Measurements from ENCODE around the gene TTYH2. TPM values are rescaled to one million over a fixed set of nuclear protein-coding genes. Genes with fewer than 3 reads are reported as not detected.
A peak's percentile ranks its signal among the peaks of the same experiment; 100 is the strongest.

TTYH2 gene
- total and polyA plus RNA-seq, 2 of the 4 experiments (the other 2 are of a cell fraction): 2.3 to 6.8 TPM

- no peak overlapping the region for H3K14ac ChIP-seq (replicated peaks; ENCODE audit: low read depth, low read length)
- no peaks in the 10 kb centered on the region for H3K4me1 ChIP-seq (ENCODE audit: control insufficient read depth, insufficient read depth, low read length)
- H2AK9ac ChIP-seq (replicated peaks; ENCODE audit: low read depth, low read length, poor library complexity): no peak overlapping the region
- no peaks in the 10 kb centered on the region for H3K9me3 ChIP-seq (ENCODE audit: control insufficient read depth, insufficient read depth, low read length)
- no peak overlapping the region for H4K5ac ChIP-seq (ENCODE audit: low read depth, low read length)
- no TSS peak for BruUV-seq (replicated peaks)
- H2AFZ ChIP-seq (replicated peaks; ENCODE audit: low read length, poor library complexity): peak overlapping the region; percentile 32
- H3K79me1 ChIP-seq (ENCODE audit: low read depth in 1 of 2, low read length in 2 of 2): no peaks in the 10 kb centered on the region
- no peak overlapping the region for H3K4ac ChIP-seq (ENCODE audit: low read depth, low read length)
- ATAC-seq (ENCODE audit: low read depth) (no peak), DNase-seq (no peak)
- in situ Hi-C loops (cut with MboI; ENCODE audit: low sequenced_read_pairs): no loop called here
- no peak overlapping the region for H4K91ac ChIP-seq (ENCODE audit: insufficient read depth, low read depth, low read length)
- H3K18ac ChIP-seq (ENCODE audit: low read depth, low read length): no peak overlapping the region
- H3K27me3 ChIP-seq (ENCODE audit: control insufficient read depth, insufficient read depth, low read length): no peaks in the 10 kb centered on the region; the same call in 1 of the 2 replicates
- H2BK20ac ChIP-seq (ENCODE audit: low read depth, low read length): no peak overlapping the region
- H3K56ac ChIP-seq (ENCODE audit: extremely low read depth, insufficient read depth, low read length): no peak overlapping the region
- WGBS, 2 experiments (ENCODE audit: extremely low coverage in 2 of 2, insufficient read length in 1 of 2): no CpG with 5 or more reads among the region's 10 CpGs
- H4K20me1 ChIP-seq (ENCODE audit: insufficient read depth, low read length): no peaks in the 10 kb centered on the region
- dilution Hi-C loops (cut with HindIII; ENCODE audit: low sequenced_read_pairs, unreplicated experiment): no loop called here
- intact Hi-C loops (cut with micrococcal nuclease): no loop called here
- no peak overlapping the region for H3K4me2 ChIP-seq (ENCODE audit: low read depth, low read length)
- H2BK15ac ChIP-seq (ENCODE audit: low read depth, low read length): no peak overlapping the region
- no peak for TF ChIP-seq FOS (IDR thresholded peaks at IDR 0.05; ENCODE audit: low read depth, low read length)
- no peak for TF ChIP-seq BHLHE40 (IDR thresholded peaks at IDR 0.05; ENCODE audit: low read depth, low read length)
- no peak for TF ChIP-seq MAZ (IDR thresholded peaks at IDR 0.05; ENCODE audit: borderline replicate concordance, low read depth, low read length)
- TF ChIP-seq MXI1 (IDR thresholded peaks at IDR 0.05; ENCODE audit: borderline replicate concordance, low read depth, low read length): no peak
- TF ChIP-seq CTCF (conservative IDR thresholded peaks at IDR 0.05; ENCODE audit: low read depth, low read length): no peak
- no peak for TF ChIP-seq RCOR1 (IDR thresholded peaks at IDR 0.05; ENCODE audit: insufficient replicate concordance, low read length)
- TF ChIP-seq NFE2L2 (IDR thresholded peaks at IDR 0.05; ENCODE audit: low read depth, low read length): no peak
- no peak for TF ChIP-seq MAFK (IDR thresholded peaks at IDR 0.05; ENCODE audit: low read depth, low read length)
- no peak for TF ChIP-seq SMC3 (IDR thresholded peaks at IDR 0.05; ENCODE audit: low read depth, low read length)
- no peak for TF ChIP-seq POLR2A (IDR thresholded peaks at IDR 0.05; ENCODE audit: low read depth, low read length)
- TF ChIP-seq RAD21 (IDR thresholded peaks at IDR 0.05; ENCODE audit: low read length): no peak
- TF ChIP-seq ELK1 (IDR thresholded peaks at IDR 0.05; ENCODE audit: borderline replicate concordance, low read depth, low read length): no peak
- TF ChIP-seq CHD1 (IDR thresholded peaks at IDR 0.05; ENCODE audit: low read depth, low read length): no peak
- TF ChIP-seq RFX5 (IDR thresholded peaks at IDR 0.05; ENCODE audit: low read depth, low read length): no peak
- no peak overlapping the region for H3K23ac ChIP-seq (ENCODE audit: low read depth, low read length)
- no peaks in the 10 kb centered on the region for H3K9me1 ChIP-seq (ENCODE audit: insufficient read depth, low read length)
- CTCF ChIA-PET: interaction anchor here (0.6 kb wide), 1 partner anchor 37 kb away, joined by 3 read pairs; no protein-coding TSS in a partner anchor
- H2AK5ac ChIP-seq (ENCODE audit: low read depth, low read length): no peak overlapping the region
- no peaks in the 10 kb centered on the region for H3K36me3 ChIP-seq (ENCODE audit: control insufficient read depth, insufficient read depth, low read length)
- H3K27ac ChIP-seq (ENCODE audit: insufficient read depth, low read length): no peak overlapping the region
- no peak overlapping the region for H4K8ac ChIP-seq (ENCODE audit: low read depth in 2 of 2, low read length in 2 of 2)
- H2BK120ac ChIP-seq (ENCODE audit: low read depth, low read length): no peak overlapping the region
- POLR2A ChIA-PET (ENCODE audit: unreplicated experiment): no interaction called here
- H3K4me3 ChIP-seq (ENCODE audit: insufficient read depth, low read depth, low read length): no peak overlapping the region
- no peak overlapping the region for H3K9ac ChIP-seq (ENCODE audit: low read depth, low read length)
- H2BK5ac ChIP-seq (ENCODE audit: low read depth, low read length, poor library complexity, severe bottlenecking): no peak overlapping the region
Observed at GRCh38 chr17:74257311-74257710, 43.9 kb downstream of the TTYH2 start.
